GM12878 (cell line): ENCODE results near the gene SSBP3. TPM values are rescaled to one million over a fixed set of nuclear protein-coding genes. Genes with fewer than 3 reads are reported as not detected.

Experiments
- ATAC-seq: fragments of 200-7000 bp; cut with Tn5 transposase; 3 replicates; pipeline ENCODE4 v1.9.1; 2020; ENCODE audit warnings: mild to moderate bottlenecking, moderate library complexity
- BruUV-seq: library from RNA; stranded (reverse); fragments of 400-500 nt; replicated peaks from 2 replicates; lab custom pipeline; 2021; lab: Mats Ljungman, UMichigan
- CTCF ChIA-PET: fragments of 300-600 bp; sonication (Branson Sonifier 250); formaldehyde crosslinking; extraction: SDS; loops from one replicate; lab custom pipeline; 2021; ENCODE audit warnings: inconsistent platforms; lab: Yijun Ruan, JAX
- POLR2A ChIA-PET: fragments of 350-600 bp; formaldehyde crosslinking; extraction: SDS; loops from one replicate; lab custom pipeline; 2021; ENCODE audit warnings: inconsistent platforms; lab: Charles Lee
- RAD21 ChIA-PET: fragments of 300-600 bp; sonication (Branson Sonifier 250); formaldehyde crosslinking; loops from one replicate; lab custom pipeline; 2023; ENCODE audit warnings: antibody characterized with exemption; ENCODE audit not compliant: unreplicated experiment; lab: Charles Lee
- SMC1A ChIA-PET: fragments of 300-600 bp; sonication (Branson Sonifier 250); formaldehyde crosslinking; loops from one replicate; lab custom pipeline; 2023; ENCODE audit not compliant: unreplicated experiment, uncharacterized antibody; lab: Charles Lee
- DNase-seq: peaks from one replicate; pipeline ENCODE4 v3.0.0-alpha.2; 2011; ENCODE audit warnings: low read depth, low spot score
- FAIRE-seq: peaks from 3 replicates; lab custom pipeline; 2011; peaks lifted over from hg19 to GRCh38; lab: Jason Lieb, UNC
- H2AFZ ChIP-seq: 2 replicates; pipeline ENCODE4 v1.6.0; 2011; ENCODE audit warnings: low read depth, low read length, control low read depth; ENCODE audit not compliant: control insufficient read depth
- H3K27ac ChIP-seq: 2 replicates; pipeline ENCODE4 v1.5.1; 2011; ENCODE audit warnings: control low read depth; ENCODE audit not compliant: control insufficient read depth, insufficient read depth
- H3K27me3 ChIP-seq, 2 experiments: replicated peaks in 1 of 2; 2 replicates each; pipeline versions ENCODE4 v1.6.0 to v1.6.1; 2011; ENCODE audit warnings: low read length in 1 of 2; ENCODE audit not compliant: control insufficient read depth in 2 of 2, insufficient read depth in 2 of 2
- H3K36me3 ChIP-seq, 2 experiments: 2 replicates each; pipeline ENCODE4 v1.5.1; 2011; ENCODE audit warnings: low read length in 1 of 2; ENCODE audit not compliant: control insufficient read depth in 2 of 2, insufficient read depth in 2 of 2
- H3K4me1 ChIP-seq: 2 replicates; pipeline ENCODE4 v1.6.1; 2011; ENCODE audit warnings: mild to moderate bottlenecking, low read length, moderate library complexity, mixed read lengths; ENCODE audit not compliant: control insufficient read depth, insufficient read depth
- H3K4me2 ChIP-seq: 2 replicates; pipeline ENCODE4 v1.6.0; 2011; ENCODE audit warnings: control low read depth; ENCODE audit not compliant: control insufficient read depth, insufficient read depth
- H3K4me3 ChIP-seq: fragments of 200-600 bp; sonication (generic); 2 replicates; pipeline ENCODE4 v1.5.1; 2016
- H3K79me2 ChIP-seq: 2 replicates; pipeline ENCODE4 v1.6.0; 2011; ENCODE audit warnings: low read length; ENCODE audit not compliant: control insufficient read depth, insufficient read depth
- H3K9ac ChIP-seq: 2 replicates; pipeline ENCODE4 v1.8.0; 2011; ENCODE audit warnings: low read length, control low read depth, mixed read lengths; ENCODE audit not compliant: control insufficient read depth, insufficient read depth
- H3K9me3 ChIP-seq: replicated peaks from 3 replicates; pipeline ENCODE4 v1.5.1; 2011; ENCODE audit warnings: mild to moderate bottlenecking, low read length; ENCODE audit not compliant: control insufficient read depth, insufficient read depth
- H4K20me1 ChIP-seq: 2 replicates; pipeline ENCODE4 v1.6.0; 2011; ENCODE audit not compliant: control insufficient read depth, insufficient read depth
- CUX1 ChIP-seq: IDR thresholded peaks from 2 replicates; pipeline ENCODE4 v1.6.1; 2012; ENCODE audit warnings: improper control_type of control experiment, low read depth, low read length; ENCODE audit not compliant: insufficient replicate concordance
- FOXM1 ChIP-seq: IDR thresholded peaks from 2 replicates; pipeline ENCODE4 v1.6.1; 2012; ENCODE audit warnings: low read depth, mild to moderate bottlenecking, inconsistent platforms, low read length, moderate library complexity
- GATAD2B ChIP-seq: fragments of 450-650 bp; conservative IDR thresholded peaks from 2 replicates; pipeline ENCODE4 v1.6.1; 2017; ENCODE audit warnings: low read depth, mild to moderate bottlenecking, moderate library complexity
- KLF5 ChIP-seq: fragments of 450-650 bp; IDR thresholded peaks from 2 replicates; pipeline ENCODE4 v1.6.1; 2014; ENCODE audit warnings: mild to moderate bottlenecking; ENCODE audit not compliant: partially characterized antibody
- MXI1 ChIP-seq: fragments of 150-350 bp; IDR thresholded peaks from 2 replicates; pipeline ENCODE4 v1.6.1; 2011; ENCODE audit warnings: low read depth, mild to moderate bottlenecking, inconsistent platforms, low read length, improper control_type of control experiment
- PAX8 ChIP-seq: fragments of 450-650 bp; IDR thresholded peaks from 2 replicates; pipeline ENCODE4 v1.6.1; 2017; ENCODE audit warnings: mild to moderate bottlenecking, moderate library complexity
- POLR2AphosphoS5 ChIP-seq: IDR thresholded peaks from 2 replicates; pipeline ENCODE4 v1.6.1; 2011; ENCODE audit warnings: mild to moderate bottlenecking, low read length, inconsistent platforms
- SIX5 ChIP-seq: IDR thresholded peaks from 2 replicates; pipeline ENCODE4 v1.6.1; 2011; ENCODE audit warnings: mild to moderate bottlenecking, low read depth, low read length, moderate library complexity; ENCODE audit not compliant: severe bottlenecking
- SMAD5 ChIP-seq: IDR thresholded peaks from 2 replicates; pipeline ENCODE4 v1.6.1; 2016; ENCODE audit warnings: antibody characterized with exemption, low read depth
- SMARCA5 ChIP-seq: fragments of 450-650 bp; IDR thresholded peaks from 2 replicates; pipeline ENCODE4 v1.6.1; 2017; ENCODE audit warnings: mild to moderate bottlenecking
- SMC3 ChIP-seq: IDR thresholded peaks from 2 replicates; pipeline ENCODE4 v1.6.1; 2011; ENCODE audit warnings: low read length, improper control_type of control experiment, borderline replicate concordance
- SUPT20H ChIP-seq: IDR thresholded peaks from 2 replicates; pipeline ENCODE4 v1.6.1; 2011; ENCODE audit warnings: low read depth, mild to moderate bottlenecking, low read length, moderate library complexity, borderline replicate concordance; ENCODE audit not compliant: control insufficient read depth
- YY1 ChIP-seq: IDR thresholded peaks from 2 replicates; pipeline ENCODE4 v1.6.1; 2011; ENCODE audit warnings: low read depth, mild to moderate bottlenecking, low read length
- ZBTB33 ChIP-seq: fragments of 450-650 bp; IDR thresholded peaks from 2 replicates; pipeline ENCODE4 v1.6.1; 2017; ENCODE audit warnings: mild to moderate bottlenecking
- ZNF24 ChIP-seq: fragments of 450-650 bp; IDR thresholded peaks from 2 replicates; pipeline ENCODE4 v1.6.1; 2017; ENCODE audit warnings: antibody characterized with exemption, mild to moderate bottlenecking
- WGBS: methylation state at CpG from one replicate; pipeline ENCODE4 v1.1.6; 2016; ENCODE audit warnings: low lambda C conversion rate; ENCODE audit not compliant: insufficient replicate concordance, insufficient coverage; ENCODE audit errors: missing lambda C conversion rate; 5-methylcytosine and 5-hydroxymethylcytosine counted together
- in situ Hi-C: fragments of 300-500 bp; cut with MboI; formaldehyde crosslinking; loops from 9 replicates; pipeline ENCODE4 v1.14.3; 2018; ENCODE audit warnings: mixed read lengths
- intact Hi-C: fragments of 100-400 bp; cut with micrococcal nuclease; formaldehyde crosslinking; loops from one replicate; pipeline ENCODE4 v1.14.2; 2022; ENCODE audit not compliant: unreplicated experiment
- polyA plus RNA-seq, 11 experiments: library from polyadenylated mRNA; depleted of rRNA in 4 of 11; unstranded in 6 of 11; stranded (reverse) in 5 of 11; fragments of >200 nt; fragmentation: Nextera tagmentation in 4 of 11; fragmentation: Illumina TruSeq in 1 of 11; extraction: Ambion mirVana in 4 of 11; extraction: Trizol in 1 of 11; gene quantifications; 1 replicate in 1 of 11; 2 replicates in 10 of 11; pipeline versions ENCODE4 v1.2.1 to v1.2.3, GENCODE V29; 2011 to 2016; ENCODE audit warnings: inconsistent platforms in 2 of 11, missing spikeins in 2 of 11, low read depth in 1 of 11
- total RNA-seq, 4 experiments: library from RNA; depleted of rRNA in 3 of 4; stranded (reverse); fragments of >200 nt in 3 of 4; fragmentation: Illumina TruSeq in 1 of 4; extraction: Trizol in 1 of 4; gene quantifications; 2 replicates each; pipeline versions ENCODE4 v1.2.1 to v1.2.3, GENCODE V29; 2013 to 2021

The SSBP3 gene
- total and polyA plus RNA-seq, 10 of the 15 experiments (the other 5 are each of a cell fraction or from before 2014, with no cell fraction given) = 4.1 to 51.7 (median 17.1) TPM

GRCh38 chr1:54244655-54245054, 161.5 kb downstream of the SSBP3 start:
- Histone ChIP-seq H3K9me3 (no peaks in the 10 kb centered on the region), H2AFZ (no peak overlapping the region), H3K4me2 (no peak overlapping the region), H3K9ac (no peak overlapping the region), H3K27me3 (no peaks in the 10 kb centered on the region), H3K36me3 (peaks cover 0 to 15% of the 10 kb centered on the region in 2 experiments; a peak in 3 of 4 replicates), H3K4me1 (no peaks in the 10 kb centered on the region), H4K20me1 (no peaks in the 10 kb centered on the region), H3K27ac (no peak overlapping the region), H3K4me3 (no peak overlapping the region), H3K79me2 (no peaks in the 10 kb centered on the region)
- BruUV-seq = no TSS peak
- no peak for TF ChIP-seq KLF5
- TF ChIP-seq SMC3 = no peak
- TF ChIP-seq SIX5 = no peak
- no peak for TF ChIP-seq ZNF24
- TF ChIP-seq YY1 = no peak
- TF ChIP-seq ZBTB33 = no peak
- no peak for TF ChIP-seq SUPT20H
- no peak for TF ChIP-seq SMAD5
- TF ChIP-seq POLR2AphosphoS5 = no peak
- no peak for TF ChIP-seq SMARCA5
- TF ChIP-seq FOXM1 = no peak
- no peak for TF ChIP-seq CUX1
- no peak for TF ChIP-seq MXI1
- no peak for TF ChIP-seq GATAD2B
- TF ChIP-seq PAX8 = no peak
- CTCF ChIA-PET = no interaction called here
- intact Hi-C loops = no loop called here
- DNase-seq = no peak
- in situ Hi-C loops = no loop called here
- SMC1A ChIA-PET = no interaction called here
- no peak for FAIRE-seq
- POLR2A ChIA-PET = no interaction called here
- 89% methylated on average over 7 of the region's 7 CpGs for WGBS
- RAD21 ChIA-PET = no interaction called here
- no peak for ATAC-seq
